Epithelial cell of esophagus (primary cell): Measurements from ENCODE around the gene CSNK1G1.

Experiments used
- DNase-seq: peaks from one replicate; pipeline ENCODE4 v3.0.0; 2010; ENCODE audit warnings: low read depth
- H3K4me3 ChIP-seq: 2 replicates; pipeline ENCODE4 v1.5.1; 2011; ENCODE audit warnings: mild to moderate bottlenecking, low read length, control low read depth
- CTCF ChIP-seq: IDR thresholded peaks from 2 replicates; pipeline ENCODE4 v1.5.1; 2011; ENCODE audit warnings: low read depth, mild to moderate bottlenecking, low read length, control low read depth, inconsistent platforms; ENCODE audit not compliant: insufficient read depth; ENCODE audit errors: missing control alignments

The CSNK1G1 gene

DNA sequence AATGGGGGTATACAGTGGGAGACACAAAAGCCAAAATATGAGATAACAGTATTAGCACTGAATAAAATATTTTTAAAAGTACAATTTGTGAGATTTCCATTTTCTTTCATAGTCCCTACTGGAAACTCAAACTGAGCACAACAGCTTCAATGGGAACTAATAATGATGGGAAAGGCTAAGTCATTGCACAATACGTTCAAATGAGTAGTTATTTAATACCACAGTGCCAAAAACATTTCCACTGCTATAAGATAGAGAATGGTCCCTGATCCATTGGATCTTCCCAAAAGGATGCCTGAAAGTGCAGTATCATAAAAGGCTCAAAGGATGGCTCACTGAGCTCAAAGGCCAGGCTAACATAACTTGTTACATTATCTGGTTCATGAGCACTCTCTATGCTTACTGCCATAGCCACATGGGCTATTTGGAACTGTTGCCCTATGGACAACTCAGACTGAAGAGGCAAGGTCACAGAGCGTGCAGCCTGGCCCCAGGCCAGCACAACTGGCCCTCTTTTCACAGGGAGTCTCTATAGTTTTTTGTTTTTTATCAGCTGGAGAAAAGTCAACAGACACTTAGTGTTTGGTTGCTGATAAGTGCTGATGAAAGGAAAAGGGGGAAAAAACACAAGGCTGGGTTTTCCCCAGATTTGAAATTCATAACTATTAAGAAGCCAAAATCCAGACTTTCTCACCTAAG lies 139.1 kb downstream of the CSNK1G1 start:
- H3K4me3 ChIP-seq: no peak overlapping the region
- no peak for TF ChIP-seq CTCF
- DNase-seq: peak; percentile 5

- TF ChIP-seq CTCF: no peak
- no peak for DNase-seq
- no peak overlapping the region for H3K4me3 ChIP-seq
Measured at GRCh38 chr15:64216196-64216595, 139.8 kb downstream of the CSNK1G1 start.

- peak; percentile 4 for DNase-seq
- H3K4me3 ChIP-seq: no peak overlapping the region
- no peak for TF ChIP-seq CTCF
Measured at GRCh38 chr15:64213646-64214045, 142.3 kb downstream of the CSNK1G1 start.

GRCh38 chr15:64211696-64212095 lies 144.3 kb downstream of the CSNK1G1 start:
- no peak for TF ChIP-seq CTCF
- no peak for DNase-seq
- no peak overlapping the region for H3K4me3 ChIP-seq

DNA sequence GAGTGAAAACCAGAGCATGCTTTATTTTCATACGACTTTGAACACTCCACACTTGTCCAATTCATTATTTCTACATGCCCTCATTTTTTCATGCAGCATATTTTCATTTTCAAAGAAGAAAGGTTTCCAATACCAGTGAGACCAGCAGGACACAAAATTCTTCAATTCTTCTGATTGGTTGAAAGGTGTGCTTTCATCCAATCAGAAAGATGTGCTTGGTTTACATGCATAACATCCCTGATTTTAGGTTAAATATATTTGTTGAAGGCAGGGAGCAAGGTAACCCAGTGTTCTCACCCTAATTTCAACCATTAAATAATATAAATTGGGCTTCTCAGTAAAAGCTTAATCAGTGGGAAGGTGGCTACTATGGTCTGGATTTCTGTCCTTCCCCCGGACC lies 145.6 kb downstream of the CSNK1G1 start:
- no peak overlapping the region for H3K4me3 ChIP-seq
- no peak for TF ChIP-seq CTCF
- DNase-seq: no peak

DNA sequence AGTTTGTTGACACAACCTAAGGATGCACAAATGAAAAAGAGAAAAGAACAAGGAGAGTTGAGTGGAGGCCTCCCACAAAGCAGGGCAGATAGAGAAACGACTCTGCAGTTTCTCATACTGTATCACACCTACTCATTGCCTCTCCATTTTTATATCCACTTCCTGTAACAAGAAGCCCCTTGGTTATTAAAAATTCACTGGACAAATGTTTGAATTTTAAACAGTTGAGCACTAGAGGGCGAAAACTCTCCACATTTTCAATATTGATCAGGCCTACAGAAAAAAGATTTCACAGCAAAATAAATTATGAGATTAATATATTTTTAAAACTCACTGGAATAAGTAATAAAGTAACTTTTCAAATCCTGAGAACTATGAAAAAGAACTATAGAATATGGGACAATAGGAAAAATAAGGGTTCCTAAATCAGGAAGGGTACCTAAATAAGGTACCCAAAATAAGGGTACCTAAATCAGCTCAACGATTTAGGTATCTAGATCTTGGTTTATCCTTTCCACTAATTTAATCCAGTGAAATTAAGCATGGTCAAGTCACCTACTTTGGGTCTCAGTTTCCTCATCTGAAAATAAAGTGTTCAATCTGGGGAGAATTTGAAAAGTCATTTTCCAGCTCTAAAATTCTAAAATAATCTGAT lies 146.2 kb downstream of the CSNK1G1 start:
- DNase-seq: peak; percentile 36
- peak; percentile 28 for TF ChIP-seq CTCF
- H3K4me3 ChIP-seq: no peak overlapping the region

- DNase-seq: no peak
- no peak for TF ChIP-seq CTCF
- H3K4me3 ChIP-seq: no peak overlapping the region
Measured at GRCh38 chr15:64205202-64205601, 150.8 kb downstream of the CSNK1G1 start.
